Measurements from ENCODE around the gene ZNF865.

The ZNF865 gene

DNA sequence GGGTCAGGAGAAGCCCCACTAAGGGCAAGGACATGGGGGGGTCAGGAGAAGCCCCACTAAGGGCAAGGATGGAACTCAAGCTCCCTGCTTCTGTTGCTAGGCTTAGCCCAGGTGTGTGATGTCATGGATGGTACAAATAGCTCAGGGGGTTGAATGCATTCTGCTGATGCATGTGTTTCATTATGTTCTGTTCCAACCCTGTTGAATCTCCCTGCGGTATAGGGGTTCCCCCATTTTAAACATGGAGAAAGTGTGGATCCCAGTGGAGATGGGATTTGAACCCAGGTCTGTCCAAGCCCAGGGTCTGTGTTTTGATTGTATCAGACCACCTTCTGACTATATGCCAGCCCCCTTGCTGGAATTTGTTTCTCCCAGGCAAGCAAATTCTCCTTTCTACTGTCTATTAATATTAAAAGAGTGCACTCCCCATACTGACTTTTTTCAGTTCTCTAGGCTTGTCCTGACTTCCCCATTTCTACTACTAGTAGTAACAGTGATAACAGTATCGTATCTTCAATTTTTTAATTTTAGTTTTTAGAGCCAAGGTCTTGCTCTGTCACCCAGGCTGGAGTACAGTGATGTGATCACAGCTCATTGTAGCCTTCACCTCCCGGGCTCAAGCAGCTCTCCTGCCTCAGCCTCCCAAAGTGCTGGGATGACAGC lies 6.7 kb downstream of the ZNF865 start:
- TF ChIP-seq POLR2AphosphoS5 (IDR thresholded peaks at IDR 0.05; ENCODE audit: low read depth, low read length) (no peak), TAF1 (IDR thresholded peaks at IDR 0.05; ENCODE audit: borderline replicate concordance, insufficient read depth, low read length) (no peak), FOXP2 (optimal IDR thresholded peaks at IDR 0.05; ENCODE audit: borderline replicate concordance, extremely low read depth, extremely low read length, insufficient read depth) (no peak), SIN3A (IDR thresholded peaks at IDR 0.05; ENCODE audit: borderline replicate concordance, insufficient read depth, low read length) (no peak)
- TF ChIP-seq, protein P1, sequence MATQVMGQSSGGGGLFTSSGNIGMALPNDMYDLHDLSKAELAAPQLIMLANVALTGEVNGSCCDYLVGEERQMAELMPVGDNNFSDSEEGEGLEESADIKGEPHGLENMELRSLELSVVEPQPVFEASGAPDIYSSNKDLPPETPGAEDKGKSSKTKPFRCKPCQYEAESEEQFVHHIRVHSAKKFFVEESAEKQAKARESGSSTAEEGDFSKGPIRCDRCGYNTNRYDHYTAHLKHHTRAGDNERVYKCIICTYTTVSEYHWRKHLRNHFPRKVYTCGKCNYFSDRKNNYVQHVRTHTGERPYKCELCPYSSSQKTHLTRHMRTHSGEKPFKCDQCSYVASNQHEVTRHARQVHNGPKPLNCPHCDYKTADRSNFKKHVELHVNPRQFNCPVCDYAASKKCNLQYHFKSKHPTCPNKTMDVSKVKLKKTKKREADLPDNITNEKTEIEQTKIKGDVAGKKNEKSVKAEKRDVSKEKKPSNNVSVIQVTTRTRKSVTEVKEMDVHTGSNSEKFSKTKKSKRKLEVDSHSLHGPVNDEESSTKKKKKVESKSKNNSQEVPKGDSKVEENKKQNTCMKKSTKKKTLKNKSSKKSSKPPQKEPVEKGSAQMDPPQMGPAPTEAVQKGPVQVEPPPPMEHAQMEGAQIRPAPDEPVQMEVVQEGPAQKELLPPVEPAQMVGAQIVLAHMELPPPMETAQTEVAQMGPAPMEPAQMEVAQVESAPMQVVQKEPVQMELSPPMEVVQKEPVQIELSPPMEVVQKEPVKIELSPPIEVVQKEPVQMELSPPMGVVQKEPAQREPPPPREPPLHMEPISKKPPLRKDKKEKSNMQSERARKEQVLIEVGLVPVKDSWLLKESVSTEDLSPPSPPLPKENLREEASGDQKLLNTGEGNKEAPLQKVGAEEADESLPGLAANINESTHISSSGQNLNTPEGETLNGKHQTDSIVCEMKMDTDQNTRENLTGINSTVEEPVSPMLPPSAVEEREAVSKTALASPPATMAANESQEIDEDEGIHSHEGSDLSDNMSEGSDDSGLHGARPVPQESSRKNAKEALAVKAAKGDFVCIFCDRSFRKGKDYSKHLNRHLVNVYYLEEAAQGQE (IDR thresholded peaks at IDR 0.05; ENCODE audit: insufficient read depth in 1 of 2, low read depth in 2 of 2, low read length in 2 of 2) = no peak

DNA sequence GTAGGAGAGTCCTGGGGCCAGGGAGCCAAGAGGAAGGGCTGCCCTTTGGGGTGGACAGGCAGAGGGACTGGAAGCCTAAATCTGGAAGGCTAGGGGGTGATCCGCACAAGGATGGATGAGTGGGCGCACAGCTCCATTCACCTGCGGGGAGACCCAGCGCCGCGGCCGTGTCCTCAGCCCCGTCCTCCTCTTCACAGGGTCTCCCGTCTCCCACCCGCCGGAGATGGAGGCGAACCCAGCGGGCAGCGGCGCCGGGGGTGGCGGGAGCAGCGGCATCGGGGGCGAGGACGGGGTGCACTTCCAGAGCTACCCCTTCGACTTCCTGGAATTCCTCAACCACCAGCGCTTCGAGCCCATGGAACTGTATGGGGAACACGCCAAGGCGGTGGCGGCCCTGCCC lies 7.9 kb downstream of the ZNF865 start:
- TF ChIP-seq SIN3A (IDR thresholded peaks at IDR 0.05; ENCODE audit: borderline replicate concordance, insufficient read depth, low read length) = no peak
- TF ChIP-seq POLR2AphosphoS5 (IDR thresholded peaks at IDR 0.05; ENCODE audit: low read depth, low read length) = no peak
- TF ChIP-seq FOXP2 (optimal IDR thresholded peaks at IDR 0.05; ENCODE audit: borderline replicate concordance, extremely low read depth, extremely low read length, insufficient read depth) = no peak
- TF ChIP-seq TAF1 (IDR thresholded peaks at IDR 0.05; ENCODE audit: borderline replicate concordance, insufficient read depth, low read length) = no peak

DNA sequence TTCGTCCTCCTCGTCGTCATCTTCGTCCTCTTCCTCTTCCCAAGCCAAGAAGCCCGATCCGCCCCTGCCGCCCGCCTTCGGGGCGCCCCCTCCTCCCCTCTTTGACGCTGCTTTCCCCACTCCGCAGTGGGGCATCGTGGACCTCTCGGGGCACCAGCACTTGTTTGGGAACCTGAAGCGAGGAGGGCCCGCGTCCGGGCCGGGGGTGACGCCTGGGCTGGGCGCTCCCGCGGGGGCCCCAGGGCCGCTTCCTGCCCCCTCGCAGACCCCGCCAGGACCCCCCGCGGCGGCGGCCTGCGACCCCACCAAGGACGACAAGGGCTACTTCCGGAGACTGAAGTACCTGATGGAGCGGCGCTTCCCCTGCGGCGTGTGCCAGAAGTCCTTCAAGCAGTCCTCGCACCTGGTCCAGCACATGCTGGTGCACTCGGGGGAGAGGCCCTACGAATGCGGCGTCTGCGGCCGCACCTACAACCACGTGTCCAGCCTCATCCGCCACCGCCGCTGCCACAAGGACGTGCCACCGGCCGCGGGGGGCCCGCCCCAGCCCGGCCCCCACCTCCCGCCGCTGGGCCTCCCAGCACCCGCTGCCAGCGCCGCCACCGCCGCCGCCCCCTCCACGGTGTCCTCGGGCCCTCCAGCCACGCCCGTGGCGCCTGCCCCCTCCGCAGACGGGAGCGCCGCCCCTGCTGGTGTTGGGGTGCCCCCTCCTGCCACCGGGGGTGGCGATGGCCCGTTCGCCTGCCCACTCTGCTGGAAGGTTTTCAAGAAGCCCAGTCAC lies 8.7 kb downstream of the ZNF865 start:
- TF ChIP-seq, protein P1 (IDR thresholded peaks at IDR 0.05; ENCODE audit: insufficient read depth in 1 of 2, low read depth in 2 of 2, low read length in 2 of 2) = no peak
- TF ChIP-seq POLR2AphosphoS5 (IDR thresholded peaks at IDR 0.05; ENCODE audit: low read depth, low read length) (no peak), SIN3A (IDR thresholded peaks at IDR 0.05; ENCODE audit: borderline replicate concordance, insufficient read depth, low read length) (no peak), FOXP2 (optimal IDR thresholded peaks at IDR 0.05; ENCODE audit: borderline replicate concordance, extremely low read depth, extremely low read length, insufficient read depth) (no peak), TAF1 (IDR thresholded peaks at IDR 0.05; ENCODE audit: borderline replicate concordance, insufficient read depth, low read length) (no peak)

DNA sequence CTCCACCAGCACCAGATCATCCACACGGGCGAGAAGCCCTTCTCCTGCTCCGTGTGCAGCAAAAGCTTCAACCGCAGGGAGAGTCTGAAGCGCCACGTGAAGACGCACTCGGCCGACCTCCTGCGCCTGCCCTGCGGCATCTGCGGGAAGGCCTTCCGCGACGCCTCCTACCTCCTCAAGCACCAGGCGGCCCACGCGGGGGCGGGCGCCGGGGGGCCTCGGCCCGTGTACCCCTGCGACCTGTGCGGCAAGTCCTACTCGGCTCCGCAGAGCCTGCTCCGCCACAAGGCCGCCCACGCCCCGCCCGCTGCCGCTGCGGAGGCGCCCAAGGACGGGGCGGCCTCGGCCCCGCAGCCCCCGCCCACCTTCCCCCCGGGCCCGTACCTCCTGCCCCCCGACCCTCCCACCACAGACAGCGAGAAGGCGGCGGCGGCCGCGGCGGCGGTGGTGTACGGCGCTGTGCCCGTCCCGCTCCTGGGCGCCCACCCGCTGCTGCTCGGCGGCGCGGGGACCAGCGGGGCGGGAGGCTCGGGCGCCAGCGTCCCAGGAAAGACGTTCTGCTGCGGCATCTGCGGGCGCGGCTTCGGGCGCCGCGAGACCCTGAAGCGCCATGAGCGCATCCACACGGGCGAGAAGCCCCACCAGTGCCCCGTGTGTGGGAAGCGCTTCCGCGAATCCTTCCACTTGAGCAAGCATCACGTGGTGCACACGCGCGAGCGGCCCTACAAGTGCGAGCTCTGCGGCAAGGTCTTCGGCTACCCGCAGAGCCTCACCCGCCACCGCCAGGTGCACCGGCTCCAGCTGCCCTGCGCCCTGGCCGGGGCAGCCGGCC lies 9.5 kb downstream of the ZNF865 start:
- TF ChIP-seq FOXP2 (optimal IDR thresholded peaks at IDR 0.05; ENCODE audit: borderline replicate concordance, extremely low read depth, extremely low read length, insufficient read depth) = no peak
- TF ChIP-seq TAF1 (IDR thresholded peaks at IDR 0.05; ENCODE audit: borderline replicate concordance, insufficient read depth, low read length) = no peak
- TF ChIP-seq, protein P1 (IDR thresholded peaks at IDR 0.05; ENCODE audit: insufficient read depth in 1 of 2, low read depth in 2 of 2, low read length in 2 of 2) = no peak
- TF ChIP-seq SIN3A (IDR thresholded peaks at IDR 0.05; ENCODE audit: borderline replicate concordance, insufficient read depth, low read length) = no peak
- no peak for TF ChIP-seq POLR2AphosphoS5 (IDR thresholded peaks at IDR 0.05; ENCODE audit: low read depth, low read length)

Measured in PFSK-1 (cell line).